Gastroesophageal sphincter (tissue), 3 donors: ENCODE data around the gene FBXL17.

Experiments used
- CTCF ChIP-seq, 4 experiments: fragments of 200-600 bp in 2 of 4; fragments of 450-650 bp in 2 of 4; sonication (generic) in 1 of 4; IDR thresholded peaks; one replicate each; pipeline ENCODE4 v1.5.1; 2017 to 2019; ENCODE audit warnings: antibody characterized with exemption in 4 of 4, mild to moderate bottlenecking in 2 of 4, moderate library complexity in 2 of 4
- POLR2AphosphoS5 ChIP-seq: sonication (generic); formaldehyde crosslinking; IDR thresholded peaks from one replicate; pipeline ENCODE4 v1.6.1; 2017; ENCODE audit warnings: antibody characterized with exemption

- TF ChIP-seq CTCF (IDR thresholded peaks at IDR 0.05) (no peak), POLR2AphosphoS5 (no peak)
Observed at GRCh38 chr5:107971846-107972245, 410.1 kb downstream of the FBXL17 start.
